BLaER1 treated with 17β-estradiol and CSF1 and Interleukin-3, amounts not matched to agents 10 nM and 100 nM (cell line): ENCODE measurements around the gene CAB39.
"Not testable (repeated sequence)": the region's sequence is repeated elsewhere in the genome, so short reads cannot be mapped to it uniquely, and the experiment has no call there.

Experiments
- H3K27ac ChIP-seq, 11 experiments: shearing (Covaris generic); formaldehyde crosslinking; 2 replicates each; pipeline ENCODE4 v1.8.1; 2022
- H3K27me3 ChIP-seq, 11 experiments: shearing (Covaris generic); formaldehyde crosslinking; 2 replicates each; pipeline ENCODE4 v1.8.1; 2022
- H3K36me3 ChIP-seq, 11 experiments: shearing (Covaris generic); formaldehyde crosslinking; 2 replicates each; pipeline ENCODE4 v1.8.1; 2022
- H3K4me1 ChIP-seq, 10 experiments: shearing (Covaris generic); formaldehyde crosslinking; 2 replicates each; pipeline ENCODE4 v1.8.1; 2022
- H3K4me2 ChIP-seq, 11 experiments: shearing (Covaris generic); formaldehyde crosslinking; 2 replicates each; pipeline ENCODE4 v1.8.1; 2022
- H3K4me3 ChIP-seq, 10 experiments: shearing (Covaris generic); formaldehyde crosslinking; 2 replicates each; pipeline ENCODE4 v1.8.1; 2022
- H3K9ac ChIP-seq, 11 experiments: shearing (Covaris generic); formaldehyde crosslinking; 2 replicates each; pipeline ENCODE4 v1.8.1; 2022
- H3K9me3 ChIP-seq, 11 experiments: shearing (Covaris generic); formaldehyde crosslinking; replicated peaks in 1 of 11; 2 replicates each; pipeline ENCODE4 v1.8.1; 2022
- H4K20me1 ChIP-seq, 11 experiments: shearing (Covaris generic); formaldehyde crosslinking; 2 replicates each; pipeline ENCODE4 v1.8.1; 2022
- Cebpa-rat ChIP-seq, 11 experiments: shearing (Covaris generic); IDR thresholded peaks; 2 replicates each; pipeline ENCODE4 v1.8.1; 2022

Gene CAB39

DNA sequence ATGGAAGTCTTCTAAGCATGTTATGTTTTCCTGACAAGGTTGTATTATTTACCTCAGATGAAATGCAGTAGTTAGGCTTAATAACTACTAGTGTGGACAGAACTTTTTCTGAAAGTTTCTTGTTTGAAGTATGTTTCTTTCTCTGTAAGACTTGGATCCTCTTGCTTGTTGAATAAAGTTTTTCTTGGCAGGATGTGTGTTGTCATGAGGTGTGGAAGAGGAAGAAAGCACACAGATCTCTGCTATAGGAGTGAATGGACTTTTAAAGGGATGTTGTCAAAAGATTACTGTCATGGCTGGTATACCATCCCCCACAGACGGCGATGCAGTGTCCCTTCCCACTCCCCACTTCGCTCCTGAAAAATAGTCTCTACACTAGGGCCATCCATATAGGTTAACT is 2.6 kb downstream of the CAB39 start:
- TF ChIP-seq Cebpa-rat (IDR thresholded peaks at IDR 0.05), result no peak
- Histone ChIP-seq H3K36me3 (peaks cover 11 to 27% (median 15%) of the 10 kb centered on the region in 11 experiments; a peak in 21 of 22 replicates), H3K9ac (peak overlapping the region in 9 of 11 experiments; percentile 19 to 100 (median 98); a peak in 16 of 22 replicates), H3K4me3 (peak overlapping the region in 7 of 10 experiments; percentile 18 to 100 (median 99); a peak in 14 of 20 replicates), H3K27ac (peak overlapping the region in 9 of 11 experiments; percentile 10 to 98 (median 78); a peak in 11 of 22 replicates), H3K4me1 (peaks cover 54 to 77% (median 70%) of the 10 kb centered on the region in 10 experiments), H3K27me3 (no peaks in the 10 kb centered on the region), H3K4me2 (peak overlapping the region; percentile 71 to 94 (median 88)), H4K20me1 (peaks cover 65 to 75% (median 73%) of the 10 kb centered on the region in 11 experiments), H3K9me3 (no peaks in the 10 kb centered on the region)

DNA sequence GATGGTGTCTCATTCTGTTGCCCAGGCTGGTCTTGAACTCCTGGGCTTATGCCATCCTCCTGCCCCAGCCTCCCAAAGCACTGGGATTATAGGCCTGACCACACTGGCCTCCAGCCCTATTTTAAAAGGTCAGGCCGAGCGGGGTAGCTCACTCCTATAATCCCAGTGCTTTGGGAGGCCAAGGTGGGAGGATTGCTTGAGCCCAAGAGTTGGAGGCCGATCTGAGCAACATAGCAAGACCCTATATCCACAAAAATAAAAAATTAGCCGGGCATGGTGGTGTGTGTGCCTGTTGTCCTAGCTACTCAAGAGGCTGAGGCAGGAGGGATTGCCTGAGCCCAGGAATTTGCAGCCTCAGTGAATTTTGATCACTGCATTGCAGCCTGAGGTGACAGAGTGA is 3.9 kb downstream of the CAB39 start:
- Histone ChIP-seq H3K27me3 (no peaks in the 10 kb centered on the region), H4K20me1 (peaks cover 71 to 89% (median 87%) of the 10 kb centered on the region in 11 experiments), H3K9me3 (no peaks in the 10 kb centered on the region)

DNA sequence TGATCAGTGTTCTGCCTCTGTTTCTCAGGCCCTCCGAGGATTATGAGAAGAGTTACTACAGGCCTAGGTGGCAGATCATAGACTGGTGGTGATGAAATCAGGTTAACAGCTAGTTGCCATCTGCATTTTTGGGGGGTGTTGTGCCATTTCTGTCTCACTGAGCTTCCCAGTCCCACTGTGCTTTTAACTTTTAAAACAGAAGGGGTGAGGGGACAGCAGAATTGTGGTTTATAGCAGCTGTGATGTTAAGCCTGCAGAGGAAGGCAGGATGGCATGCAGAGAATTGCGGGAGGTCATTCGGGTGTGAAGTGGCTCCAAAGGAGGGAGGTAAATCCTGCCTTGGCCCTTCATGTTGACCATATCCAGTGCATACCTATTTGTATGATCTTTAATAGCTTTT is 5.0 kb downstream of the CAB39 start:
- peaks cover 61 to 82% (median 75%) of the 10 kb centered on the region in 10 experiments for H3K4me1 ChIP-seq
- TF ChIP-seq Cebpa-rat (IDR thresholded peaks at IDR 0.05), result peak in 3 of 11 experiments; percentile 19 to 75 (median 38); a peak in 3 of 22 replicates
- H3K4me2 ChIP-seq, result peak overlapping the region; percentile 71 to 94 (median 88)
- H4K20me1 ChIP-seq, result peaks cover 78 to 99% (median 97%) of the 10 kb centered on the region in 11 experiments
- H3K27me3 ChIP-seq, result no peaks in the 10 kb centered on the region
- H3K9me3 ChIP-seq, result no peaks in the 10 kb centered on the region
- peaks cover 24 to 51% (median 39%) of the 10 kb centered on the region in 11 experiments for H3K36me3 ChIP-seq
- peak overlapping the region; percentile 27 to 76 (median 56); a peak in 18 of 22 replicates for H3K9ac ChIP-seq
- peak overlapping the region in 8 of 10 experiments; percentile 15 to 33 (median 28); a peak in 11 of 20 replicates for H3K4me3 ChIP-seq
- peak overlapping the region in 9 of 11 experiments; percentile 12 to 98 (median 78); a peak in 17 of 22 replicates for H3K27ac ChIP-seq

More for the DNA sequence above, 3.9 kb downstream of the CAB39 start:
- peak overlapping the region; percentile 71 to 94 (median 88) for H3K4me2 ChIP-seq
- H3K27ac ChIP-seq, result peak overlapping the region in 8 of 11 experiments; percentile 32 to 98 (median 79); a peak in 16 of 22 replicates
- peak overlapping the region in 8 of 11 experiments; percentile 12 to 76 (median 61); a peak in 14 of 22 replicates for H3K9ac ChIP-seq
- no peak for TF ChIP-seq Cebpa-rat (IDR thresholded peaks at IDR 0.05)
- H3K36me3 ChIP-seq, result peaks cover 24 to 41% (median 29%) of the 10 kb centered on the region in 11 experiments
- peak overlapping the region in 2 of 10 experiments; percentile 99; a peak in 3 of 20 replicates for H3K4me3 ChIP-seq
- peaks cover 60 to 79% (median 72%) of the 10 kb centered on the region in 10 experiments for H3K4me1 ChIP-seq

DNA sequence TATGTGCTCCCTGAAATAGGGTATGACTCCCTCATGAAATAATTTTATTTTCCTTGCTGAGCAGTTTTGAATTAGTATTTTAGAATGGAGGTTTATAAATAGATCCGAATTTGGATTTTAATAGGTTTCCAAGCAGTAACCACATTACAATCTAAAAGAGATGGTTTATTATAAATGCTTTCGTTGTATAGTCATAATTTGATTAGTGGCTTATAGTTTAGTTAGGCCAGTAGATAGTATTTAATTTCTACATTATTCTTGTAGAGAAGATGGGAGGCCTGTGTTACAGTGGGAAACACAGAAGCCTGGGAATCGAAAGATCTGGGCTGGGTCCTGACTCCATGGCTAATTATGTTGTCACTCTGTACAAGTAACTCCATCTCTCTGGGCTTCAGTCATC is 6.7 kb downstream of the CAB39 start:
- Histone ChIP-seq H3K27me3 (no peaks in the 10 kb centered on the region), H4K20me1 (peaks cover 75 to 100% (median 100%) of the 10 kb centered on the region in 11 experiments), H3K4me2 (peak overlapping the region in 3 of 11 experiments; percentile 6 to 91 (median 88); a peak in 5 of 22 replicates), H3K9ac (peak overlapping the region in 2 of 11 experiments; percentile 25 to 34; a peak in 2 of 22 replicates), H3K36me3 (peaks cover 36 to 68% (median 55%) of the 10 kb centered on the region in 11 experiments), H3K4me1 (peaks cover 74 to 92% (median 82%) of the 10 kb centered on the region in 10 experiments), H3K9me3 (peaks cover 0 to 9% (median 0%) of the 10 kb centered on the region in 11 experiments; a peak in 3 of 22 replicates), H3K4me3 (no peak overlapping the region), H3K27ac (no peak overlapping the region; a peak in 2 of 22 replicates)
- TF ChIP-seq Cebpa-rat (IDR thresholded peaks at IDR 0.05), result no peak

DNA sequence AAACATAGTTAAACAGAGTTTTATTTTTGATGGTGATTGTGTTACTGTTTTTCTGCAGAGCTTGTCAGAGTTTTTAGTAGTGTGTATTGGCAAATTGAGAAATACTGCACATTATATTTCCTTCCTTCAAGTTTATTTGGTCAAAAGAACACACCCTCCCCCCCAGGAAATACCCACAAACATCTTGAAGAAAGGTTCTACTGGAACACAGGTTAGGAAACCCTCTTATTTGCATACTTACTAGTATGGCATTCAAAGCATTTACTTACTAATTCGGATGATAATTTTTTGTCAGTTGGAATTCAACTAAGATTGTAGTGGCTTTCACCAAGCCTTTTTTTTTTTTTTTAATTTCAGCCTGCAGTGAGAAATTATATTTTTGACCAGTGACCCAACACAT is 9.1 kb downstream of the CAB39 start:
- Histone ChIP-seq H3K27ac (peak overlapping the region in 9 of 11 experiments; percentile 15 to 60 (median 45); a peak in 14 of 22 replicates), H3K36me3 (peaks cover 37 to 76% (median 58%) of the 10 kb centered on the region in 11 experiments), H3K4me2 (peak overlapping the region; percentile 63 to 91 (median 74)), H3K9ac (peak overlapping the region in 8 of 11 experiments; percentile 1 to 43 (median 23); a peak in 6 of 22 replicates), H3K27me3 (no peaks in the 10 kb centered on the region), H3K4me3 (0 out of 20 replicates have a peak overlapping the region, but pooled peaks of 1 of the 10 experiments have one; percentile 14), H4K20me1 (peaks cover 58 to 100% (median 96%) of the 10 kb centered on the region in 11 experiments), H3K4me1 (peaks cover 56 to 83% (median 64%) of the 10 kb centered on the region in 10 experiments), H3K9me3 (peaks cover 0 to 9% (median 0%) of the 10 kb centered on the region in 11 experiments; a peak in 3 of 22 replicates)
- no peak for TF ChIP-seq Cebpa-rat (IDR thresholded peaks at IDR 0.05)

DNA sequence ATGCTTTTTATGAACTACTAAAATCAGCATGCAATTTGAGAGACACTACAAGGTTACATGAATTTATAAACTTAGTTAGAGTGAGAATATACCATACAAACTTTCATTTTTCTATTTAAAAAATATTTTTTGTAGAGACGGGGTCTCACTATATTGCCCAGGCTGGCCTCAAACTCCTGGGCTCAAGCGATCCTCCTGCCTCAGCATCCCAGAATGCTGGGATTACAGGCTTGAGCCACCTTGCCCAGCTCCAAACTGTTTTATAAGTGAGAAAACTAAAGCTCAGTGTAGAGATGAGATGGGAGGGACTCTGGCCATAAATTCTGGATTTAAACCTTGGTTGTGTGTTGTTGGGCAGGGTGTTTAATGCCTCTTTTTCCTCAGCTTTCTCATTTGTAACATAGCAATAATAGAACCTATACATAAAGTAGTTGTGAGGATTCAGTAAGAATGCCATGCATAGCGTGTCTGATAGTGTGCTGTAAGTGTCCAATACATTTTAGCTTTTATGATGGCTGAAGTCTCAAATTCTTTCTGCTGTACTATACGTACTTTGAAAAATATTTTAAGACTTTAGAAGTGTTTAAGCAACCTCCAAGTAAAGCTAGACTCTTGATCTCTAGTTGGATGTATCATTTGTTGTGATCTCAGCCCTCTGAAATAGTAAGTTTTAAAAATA is 9.7 kb downstream of the CAB39 start:
- Histone ChIP-seq H3K9me3 (peaks cover 0 to 9% (median 0%) of the 10 kb centered on the region in 11 experiments; a peak in 3 of 22 replicates), H3K4me3 (no peak overlapping the region), H3K27ac (peak overlapping the region in 9 of 11 experiments; percentile 2 to 53 (median 22); a peak in 11 of 22 replicates), H3K4me1 (peaks cover 50 to 79% (median 57%) of the 10 kb centered on the region in 10 experiments), H3K27me3 (no peaks in the 10 kb centered on the region), H4K20me1 (peaks cover 57 to 100% (median 96%) of the 10 kb centered on the region in 11 experiments), H3K4me2 (peak overlapping the region in 10 of 11 experiments; percentile 13 to 91 (median 74); a peak in 17 of 22 replicates), H3K9ac (peak overlapping the region in 3 of 11 experiments; percentile 15 to 55 (median 43); a peak in 4 of 22 replicates), H3K36me3 (peaks cover 41 to 79% (median 60%) of the 10 kb centered on the region in 11 experiments)
- TF ChIP-seq Cebpa-rat (IDR thresholded peaks at IDR 0.05), result no peak

DNA sequence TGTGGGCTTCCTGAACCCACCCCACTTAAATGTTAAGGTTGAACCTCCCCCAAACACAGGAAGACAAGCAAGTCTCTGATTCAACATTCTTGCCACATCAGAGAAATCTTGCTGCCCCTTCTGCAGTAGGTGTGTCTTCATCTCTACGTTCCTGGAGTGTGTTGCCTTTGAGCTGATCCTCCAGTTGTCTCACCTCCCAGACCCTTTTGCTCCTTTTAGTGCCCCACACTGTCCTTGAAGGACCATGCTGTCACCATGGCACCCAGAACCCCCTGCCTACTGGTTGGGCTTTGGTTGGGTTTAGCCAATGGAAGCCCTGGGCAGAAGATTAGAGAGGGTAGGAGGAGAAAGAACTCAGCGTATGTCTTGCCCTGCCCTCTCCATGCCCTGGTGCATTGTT is 10.7 kb downstream of the CAB39 start:
- Histone ChIP-seq H3K4me2 (peak overlapping the region in 10 of 11 experiments; percentile 11 to 91 (median 46); a peak in 17 of 22 replicates), H4K20me1 (peaks cover 55 to 100% (median 96%) of the 10 kb centered on the region in 11 experiments), H3K27me3 (no peaks in the 10 kb centered on the region), H3K36me3 (peaks cover 50 to 89% (median 69%) of the 10 kb centered on the region in 11 experiments), H3K4me3 (no peak overlapping the region), H3K27ac (peak overlapping the region in 5 of 11 experiments; percentile 9 to 53 (median 33); a peak in 7 of 22 replicates), H3K9ac (no peak overlapping the region), H3K9me3 (peaks cover 0 to 9% (median 0%) of the 10 kb centered on the region in 11 experiments; a peak in 3 of 22 replicates), H3K4me1 (peaks cover 40 to 76% (median 47%) of the 10 kb centered on the region in 10 experiments)
- 0 out of 22 replicates have a peak, but pooled peaks of 1 of the 11 experiments have one; percentile 29 for TF ChIP-seq Cebpa-rat (IDR thresholded peaks at IDR 0.05)

DNA sequence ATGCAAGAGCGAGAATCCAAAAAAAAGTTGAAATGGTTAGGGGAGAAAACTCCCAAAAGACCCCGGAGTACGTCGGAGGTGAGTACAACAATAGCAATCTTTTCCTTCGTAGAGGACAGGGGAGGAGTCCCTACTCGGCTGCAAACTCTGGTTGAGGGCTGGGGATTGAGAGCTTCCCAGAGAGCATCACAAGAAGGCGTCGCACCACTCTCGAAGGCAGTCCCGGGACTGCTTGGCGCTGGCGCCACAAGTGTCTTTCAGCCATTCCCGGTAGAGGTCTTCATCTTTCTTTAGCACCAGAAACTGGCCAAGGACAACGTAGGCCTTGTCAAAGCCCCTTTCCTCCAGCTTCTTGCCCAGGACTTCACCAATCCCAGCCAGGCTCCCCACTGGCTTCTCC is 12.3 kb downstream of the CAB39 start:
- H4K20me1 ChIP-seq, result peaks cover 53 to 100% (median 96%) of the 10 kb centered on the region in 11 experiments
- not testable (repeated sequence) for H3K27ac ChIP-seq, H3K9ac ChIP-seq, H3K4me2 ChIP-seq, H3K9me3 ChIP-seq, H3K4me3 ChIP-seq, H3K27me3 ChIP-seq
- H3K36me3 ChIP-seq, result peaks cover 55 to 92% (median 72%) of the 10 kb centered on the region in 11 experiments
- H3K4me1 ChIP-seq, result peaks cover 32 to 71% (median 37%) of the 10 kb centered on the region in 10 experiments
